Mucosa of gallbladder (tissue), 1 donor: ENCODE data around the gene RBM42. TPM values are rescaled to one million over a fixed set of nuclear protein-coding genes. Genes with fewer than 3 reads are reported as not detected.

Experiments used
- DNase-seq: peaks from one replicate; pipeline ENCODE4 v3.0.0-alpha.2; 2020; ENCODE audit warnings: low spot score
- total RNA-seq: library from RNA; stranded (reverse); gene quantifications from one replicate; pipeline ENCODE4 v1.2.1, GENCODE V29; 2021
- donor health status: DM: no; HTN: no; CAD: no.

Gene RBM42
- total RNA-seq, 1 donor from 2014 or later: 78.3 TPM

DNA sequence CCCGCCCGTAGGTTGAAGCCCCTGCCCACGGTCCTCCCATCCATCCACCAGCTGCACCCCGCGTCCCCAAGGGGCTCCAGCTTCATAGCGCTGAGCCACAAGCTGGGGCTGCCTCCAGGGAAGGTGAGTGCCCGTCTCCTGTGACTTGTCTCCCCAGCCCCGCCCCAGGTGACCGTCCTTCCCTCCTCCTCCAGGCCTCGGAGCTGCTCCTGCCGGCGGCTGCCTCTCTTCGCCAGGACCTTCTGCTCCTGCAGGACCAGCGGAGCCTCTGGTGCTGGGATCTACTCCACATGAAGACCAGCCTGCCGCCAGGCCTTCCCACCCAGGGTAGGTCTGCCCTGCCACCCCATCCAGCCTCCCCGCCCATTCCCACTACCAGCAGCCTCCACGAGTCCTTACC lies 8.8 kb upstream of the RBM42 start:
- DNase-seq: no peak

DNA sequence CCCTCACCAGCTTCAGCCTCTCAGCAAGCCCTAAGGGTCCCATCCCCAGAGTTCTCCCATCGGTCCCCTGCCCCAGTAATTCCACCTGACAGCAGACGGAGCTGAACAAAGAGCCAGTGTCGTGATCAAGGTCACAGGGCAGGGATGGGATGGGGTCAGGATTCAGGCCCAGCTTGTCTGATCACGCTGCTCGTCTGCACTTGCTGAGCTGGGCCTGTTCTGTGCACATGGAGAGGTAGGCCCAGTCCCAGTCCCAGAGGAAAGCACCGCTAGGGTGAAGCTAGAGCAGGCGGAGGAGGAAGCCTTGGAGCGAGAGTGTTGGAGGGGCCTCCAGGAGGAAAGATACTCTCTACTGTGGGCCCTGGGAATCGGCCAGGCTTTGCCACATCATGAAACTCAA lies 7.1 kb upstream of the RBM42 start:
- no peak for DNase-seq

DNA sequence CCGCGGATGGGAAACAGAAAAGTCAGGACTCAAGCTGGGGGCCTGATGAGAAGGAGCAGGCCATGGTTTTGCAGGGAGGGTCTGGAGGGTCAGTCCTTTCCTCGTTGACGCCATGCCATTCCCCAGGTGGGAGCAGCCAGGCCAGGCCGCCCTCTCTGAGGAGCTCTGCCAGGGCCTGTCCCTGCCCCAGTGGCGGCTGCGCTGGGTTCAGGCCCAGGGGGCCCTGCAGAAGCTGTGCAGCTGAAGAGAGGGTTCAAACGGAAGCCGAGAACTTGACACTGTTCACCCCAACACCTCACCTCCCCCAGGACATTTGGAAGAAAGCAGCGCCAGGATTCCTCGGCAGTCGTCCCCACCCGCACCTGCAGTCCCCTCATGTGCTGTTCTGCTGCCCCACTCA lies 6.1 kb upstream of the RBM42 start:
- DNase-seq: no peak

DNA sequence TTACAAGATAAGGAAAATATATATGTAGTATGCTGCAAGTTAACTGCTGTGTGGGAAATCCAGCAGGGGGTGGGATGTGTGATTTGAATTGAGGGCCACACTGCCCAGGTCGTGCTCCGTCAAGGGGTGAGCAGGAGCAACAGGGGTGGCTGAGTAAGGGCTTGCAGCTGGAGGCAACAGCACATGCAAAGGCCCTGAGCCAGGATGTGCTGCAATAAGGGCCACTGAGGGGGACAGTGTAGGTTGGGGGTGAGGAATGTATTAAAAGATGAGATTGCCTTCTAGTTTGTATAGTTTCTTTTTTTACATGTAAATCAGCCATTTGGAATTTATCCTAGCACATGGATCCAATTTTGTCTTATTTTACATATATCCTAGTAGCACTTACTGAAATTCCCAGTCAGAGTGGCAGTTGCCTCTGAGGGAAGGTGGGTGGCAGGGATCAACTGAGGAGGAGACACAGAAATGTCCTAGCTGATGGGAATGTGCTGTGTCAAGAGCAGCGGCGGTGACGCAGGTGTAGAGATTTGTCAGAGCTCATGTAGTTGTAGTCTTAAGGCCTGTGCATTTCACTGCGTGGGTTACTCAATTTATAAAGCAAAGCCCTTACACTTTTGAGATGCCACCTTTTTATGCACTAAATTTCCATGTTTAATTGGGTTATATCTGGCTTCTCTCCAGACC lies 5.4 kb upstream of the RBM42 start:
- no peak for DNase-seq

DNA sequence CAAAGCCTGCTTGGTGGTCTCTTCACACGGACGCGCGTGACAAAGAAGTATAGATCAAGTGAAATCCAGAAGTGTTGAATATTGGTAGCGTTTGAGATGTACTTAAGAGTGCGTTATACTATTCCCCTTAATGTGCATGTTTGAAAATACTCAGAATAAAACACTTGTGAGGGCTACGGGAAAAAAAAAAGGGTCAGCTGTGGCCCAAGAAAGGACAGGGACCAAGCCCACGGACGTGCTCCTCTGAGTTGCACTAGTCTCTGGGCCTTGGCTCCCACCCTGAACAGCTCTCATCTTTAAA lies 622 bp upstream of the RBM42 start:
- no peak for DNase-seq

DNA sequence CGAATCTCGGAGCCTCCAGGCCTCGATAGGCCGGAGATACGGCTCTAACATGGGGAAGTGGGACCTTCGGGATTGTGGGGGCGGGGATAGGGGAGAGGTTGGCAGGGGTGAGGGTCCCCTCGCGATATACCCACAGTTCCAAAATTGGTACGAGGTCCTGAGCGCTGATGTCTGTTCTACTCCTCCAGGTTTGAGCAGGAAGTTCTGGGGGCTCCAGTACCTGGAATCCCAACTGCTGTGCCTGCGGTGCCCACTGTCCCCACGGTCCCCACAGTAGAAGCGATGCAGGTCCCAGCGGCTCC lies 447 bp downstream of the RBM42 start:
- DNase-seq: no peak

DNA sequence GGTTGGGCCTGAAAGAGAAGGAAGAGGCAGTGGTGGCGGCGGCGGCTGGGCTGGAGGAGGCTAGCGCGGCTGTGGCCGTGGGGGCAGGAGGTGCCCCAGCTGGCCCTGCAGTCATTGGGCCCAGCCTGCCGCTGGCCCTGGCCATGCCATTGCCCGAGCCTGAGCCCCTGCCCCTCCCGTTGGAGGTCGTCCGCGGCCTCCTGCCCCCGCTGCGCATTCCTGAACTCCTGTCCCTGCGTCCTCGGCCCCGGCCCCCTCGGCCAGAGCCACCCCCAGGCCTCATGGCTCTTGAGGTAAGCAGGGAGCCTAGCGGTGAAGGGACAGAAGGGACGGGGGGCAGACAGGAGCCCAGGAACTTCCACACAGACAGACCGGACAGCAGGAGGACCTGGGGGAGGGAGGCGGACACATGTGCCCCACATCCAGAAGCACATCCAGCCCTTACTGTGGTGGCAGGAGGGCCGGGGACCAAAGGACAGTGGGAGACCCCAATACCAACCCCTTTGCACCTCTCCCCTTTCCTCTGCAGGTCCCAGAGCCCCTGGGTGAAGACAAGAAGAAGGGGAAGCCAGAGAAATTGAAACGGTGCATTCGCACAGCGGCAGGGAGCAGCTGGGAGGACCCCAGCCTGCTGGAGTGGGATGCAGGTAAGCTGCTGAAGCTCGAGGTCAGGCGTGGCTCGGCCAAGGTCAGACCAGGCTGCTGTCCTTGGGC lies 5.0 kb downstream of the RBM42 start:
- no peak for DNase-seq

DNA sequence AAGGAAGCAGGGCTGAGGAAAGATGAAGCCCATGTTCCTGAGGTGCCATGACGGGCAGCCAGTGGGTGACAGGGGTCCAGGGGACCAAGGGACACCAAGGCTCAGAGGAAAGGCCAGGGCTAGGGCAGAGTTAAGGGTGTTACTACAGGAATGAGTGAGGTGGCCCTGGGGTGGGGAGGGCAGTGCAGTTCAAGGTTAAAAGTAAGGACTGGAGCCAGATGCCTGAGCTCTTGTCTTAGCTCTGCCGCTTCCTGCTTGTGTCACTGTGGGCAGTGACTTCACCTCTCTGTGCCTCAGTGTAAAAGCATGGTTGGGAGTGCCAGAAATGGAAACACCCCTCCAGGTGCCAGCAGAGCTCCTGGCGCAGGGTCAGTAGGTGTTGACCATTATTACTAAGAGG lies 7.8 kb downstream of the RBM42 start:
- DNase-seq: no peak

DNA sequence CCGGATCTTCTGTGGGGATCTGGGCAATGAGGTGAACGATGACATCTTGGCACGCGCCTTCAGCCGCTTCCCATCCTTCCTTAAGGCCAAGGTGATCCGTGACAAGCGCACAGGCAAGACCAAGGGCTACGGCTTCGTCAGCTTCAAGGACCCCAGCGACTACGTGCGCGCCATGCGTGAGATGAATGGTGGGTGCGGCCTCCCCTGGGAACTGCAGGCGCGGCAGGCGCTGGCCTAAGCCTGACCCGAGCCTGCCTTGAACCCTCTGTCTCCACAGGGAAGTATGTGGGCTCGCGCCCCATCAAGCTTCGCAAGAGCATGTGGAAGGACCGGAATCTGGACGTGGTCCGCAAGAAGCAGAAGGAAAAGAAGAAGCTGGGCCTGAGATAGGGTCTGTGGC lies 8.3 kb downstream of the RBM42 start:
- no peak for DNase-seq

DNA sequence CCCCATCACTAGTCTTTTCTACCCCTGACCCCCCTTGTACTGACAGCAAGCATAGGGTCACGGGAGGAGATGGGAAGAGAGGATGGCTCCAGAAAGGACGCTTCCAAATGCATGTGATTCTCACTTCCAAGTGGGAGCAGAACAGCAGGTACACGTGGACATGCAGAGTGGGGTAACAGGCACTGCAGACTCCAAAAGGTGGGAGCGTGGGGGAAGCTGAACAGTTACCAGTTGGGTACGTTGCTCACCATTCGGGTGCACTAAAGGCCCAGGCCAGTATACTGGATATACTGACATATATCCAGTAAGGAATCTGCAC lies 10.4 kb downstream of the RBM42 start:
- DNase-seq: no peak

DNA sequence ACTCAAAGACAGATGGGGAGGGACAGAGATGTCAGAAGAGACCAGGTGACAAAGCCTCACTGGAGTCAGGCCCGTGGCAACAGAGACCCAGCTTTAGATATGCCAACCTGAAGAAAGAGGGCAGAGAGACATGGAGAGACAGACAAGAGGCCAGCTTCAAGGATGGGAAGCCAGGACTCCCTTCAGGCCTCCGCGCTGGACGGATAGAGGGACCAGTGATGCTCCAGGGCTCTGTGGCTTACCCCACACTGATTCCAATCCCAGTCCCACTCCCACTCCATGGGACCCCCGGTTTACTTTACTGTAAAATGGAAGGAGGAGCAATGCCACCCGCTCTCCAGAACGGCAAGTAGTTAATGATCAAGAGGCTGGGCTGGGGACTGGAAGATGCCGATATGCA lies 11.0 kb downstream of the RBM42 start:
- DNase-seq: no peak

DNA sequence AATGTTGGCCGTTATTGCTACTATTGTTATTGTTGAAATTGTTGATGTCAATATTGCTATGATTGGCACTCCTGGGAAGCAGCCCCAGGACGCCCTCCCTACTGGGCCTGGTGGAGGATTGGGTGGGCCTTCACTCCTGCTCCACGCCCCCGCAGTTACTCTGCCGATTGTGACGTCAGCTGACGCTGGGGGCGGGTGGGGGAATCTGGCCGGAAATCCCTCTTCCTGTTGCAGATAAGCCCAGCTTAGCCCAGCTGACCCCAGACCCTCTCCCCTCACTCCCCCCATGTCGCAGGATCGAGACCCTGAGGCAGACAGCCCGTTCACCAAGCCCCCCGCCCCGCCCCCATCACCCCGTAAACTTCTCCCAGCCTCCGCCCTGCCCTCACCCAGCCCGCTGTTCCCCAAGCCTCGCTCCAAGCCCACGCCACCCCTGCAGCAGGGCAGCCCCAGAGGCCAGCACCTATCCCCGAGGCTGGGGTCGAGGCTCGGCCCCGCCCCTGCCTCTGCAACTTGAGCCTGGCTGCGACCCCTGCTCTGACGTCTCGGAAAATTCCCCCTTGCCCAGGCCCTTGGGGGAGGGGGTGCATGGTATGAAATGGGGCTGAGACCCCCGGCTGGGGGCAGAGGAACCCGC lies 12.8 kb downstream of the RBM42 start, which contains the start of gene ETV2:
ETV2 (plus strand) TSS at position 231 of the 637 bp plus-strand sequence. CDS start 716 bp downstream, outside the sequence.
- DNase-seq: peak; percentile 18

DNA sequence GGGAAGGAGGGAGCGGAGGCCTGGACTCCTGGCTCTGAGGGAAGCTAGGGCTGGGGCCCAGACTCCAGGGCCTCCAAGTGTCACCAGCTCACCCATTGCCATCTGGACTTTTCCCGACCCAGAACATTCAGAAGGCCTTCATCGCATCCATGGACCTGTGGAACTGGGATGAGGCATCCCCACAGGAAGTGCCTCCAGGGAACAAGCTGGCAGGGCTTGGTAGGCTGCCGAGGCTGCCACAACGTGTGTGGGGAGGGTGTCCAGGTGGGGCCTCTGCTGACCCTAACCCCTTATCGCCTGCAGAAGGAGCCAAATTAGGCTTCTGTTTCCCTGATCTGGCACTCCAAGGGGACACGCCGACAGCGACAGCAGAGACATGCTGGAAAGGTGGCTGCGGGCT lies 13.5 kb downstream of the RBM42 start:
- DNase-seq: no peak

DNA sequence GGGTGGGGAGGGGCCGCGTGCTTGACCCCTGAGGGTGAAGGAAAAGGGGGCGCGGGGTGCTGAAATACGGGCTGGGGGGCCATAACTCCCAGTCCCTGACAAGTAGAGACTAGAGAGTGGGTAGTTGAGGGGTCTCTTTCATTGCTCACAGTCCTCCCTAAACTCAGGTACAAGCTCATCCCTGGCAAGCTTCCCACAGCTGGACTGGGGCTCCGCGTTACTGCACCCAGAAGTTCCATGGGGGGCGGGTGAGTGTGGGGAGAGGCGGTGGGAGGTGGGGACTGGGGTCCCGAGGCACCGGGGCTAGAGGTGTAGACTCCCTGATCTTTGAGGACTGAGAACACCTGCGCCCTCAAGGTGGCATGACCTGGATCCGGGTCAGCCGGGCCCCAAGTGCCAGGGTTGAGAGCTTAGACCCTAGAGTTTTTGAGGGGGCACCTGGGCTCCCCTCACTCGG lies 14.0 kb downstream of the RBM42 start:
- no peak for DNase-seq

DNA sequence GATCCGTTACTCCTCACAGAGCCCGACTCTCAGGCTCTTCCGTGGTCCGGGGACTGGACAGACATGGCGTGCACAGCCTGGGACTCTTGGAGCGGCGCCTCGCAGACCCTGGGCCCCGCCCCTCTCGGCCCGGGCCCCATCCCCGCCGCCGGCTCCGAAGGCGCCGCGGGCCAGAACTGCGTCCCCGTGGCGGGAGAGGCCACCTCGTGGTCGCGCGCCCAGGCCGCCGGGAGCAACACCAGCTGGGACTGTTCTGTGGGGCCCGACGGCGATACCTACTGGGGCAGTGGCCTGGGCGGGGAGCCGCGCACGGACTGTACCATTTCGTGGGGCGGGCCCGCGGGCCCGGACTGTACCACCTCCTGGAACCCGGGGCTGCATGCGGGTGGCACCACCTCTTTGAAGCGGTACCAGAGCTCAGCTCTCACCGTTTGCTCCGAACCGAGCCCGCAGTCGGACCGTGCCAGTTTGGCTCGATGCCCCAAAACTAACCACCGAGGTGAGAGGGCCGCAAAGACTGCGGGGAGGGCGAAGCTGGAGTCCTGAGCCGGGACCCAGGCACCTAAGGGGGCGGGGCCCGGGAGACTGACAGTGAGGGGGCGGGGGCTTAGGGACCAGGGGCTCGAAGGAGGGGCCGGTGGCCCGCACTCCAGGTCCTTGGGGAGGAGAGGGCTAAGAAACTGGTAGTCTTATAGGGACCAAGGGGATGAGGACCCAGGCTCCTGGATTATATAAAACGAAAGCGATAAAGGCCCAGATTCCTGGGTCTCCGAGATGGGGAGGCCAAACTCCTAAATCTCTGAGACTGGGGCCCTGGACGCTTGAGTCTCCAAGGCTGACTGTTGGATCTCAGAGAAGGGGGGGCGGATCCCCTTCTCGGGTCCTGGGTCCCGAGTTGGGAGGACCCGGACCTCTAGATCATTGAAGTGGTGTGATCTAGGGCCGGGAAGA lies 14.7 kb downstream of the RBM42 start:
- peak; percentile 79 for DNase-seq

DNA sequence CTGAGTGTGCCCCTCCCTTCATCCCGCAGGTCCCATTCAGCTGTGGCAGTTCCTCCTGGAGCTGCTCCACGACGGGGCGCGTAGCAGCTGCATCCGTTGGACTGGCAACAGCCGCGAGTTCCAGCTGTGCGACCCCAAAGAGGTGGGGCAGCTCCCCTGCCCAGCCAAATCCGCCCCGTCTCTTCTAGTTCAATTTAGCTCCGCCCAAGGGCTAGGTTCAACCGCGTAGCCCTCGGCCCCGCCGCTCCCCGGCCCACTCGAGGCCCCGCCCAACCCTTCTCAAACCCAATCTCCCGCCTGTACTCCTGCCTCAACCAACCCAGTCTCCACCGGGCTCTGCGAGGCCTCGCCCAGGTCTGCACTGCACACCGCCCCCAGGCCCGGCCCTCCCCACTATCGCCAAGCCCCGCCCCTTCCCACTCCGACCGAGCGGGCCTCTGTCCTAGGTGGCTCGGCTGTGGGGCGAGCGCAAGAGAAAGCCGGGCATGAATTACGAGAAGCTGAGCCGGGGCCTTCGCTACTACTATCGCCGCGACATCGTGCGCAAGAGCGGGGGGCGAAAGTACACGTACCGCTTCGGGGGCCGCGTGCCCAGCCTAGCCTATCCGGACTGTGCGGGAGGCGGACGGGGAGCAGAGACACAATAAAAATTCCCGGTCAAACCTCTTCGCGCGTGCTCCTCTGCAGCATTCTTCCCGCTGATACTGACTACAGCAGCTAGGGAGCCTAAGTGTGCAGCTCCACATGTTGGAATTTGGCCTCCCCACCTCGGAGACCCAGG lies 15.6 kb downstream of the RBM42 start:
- DNase-seq: peak; percentile 95

DNA sequence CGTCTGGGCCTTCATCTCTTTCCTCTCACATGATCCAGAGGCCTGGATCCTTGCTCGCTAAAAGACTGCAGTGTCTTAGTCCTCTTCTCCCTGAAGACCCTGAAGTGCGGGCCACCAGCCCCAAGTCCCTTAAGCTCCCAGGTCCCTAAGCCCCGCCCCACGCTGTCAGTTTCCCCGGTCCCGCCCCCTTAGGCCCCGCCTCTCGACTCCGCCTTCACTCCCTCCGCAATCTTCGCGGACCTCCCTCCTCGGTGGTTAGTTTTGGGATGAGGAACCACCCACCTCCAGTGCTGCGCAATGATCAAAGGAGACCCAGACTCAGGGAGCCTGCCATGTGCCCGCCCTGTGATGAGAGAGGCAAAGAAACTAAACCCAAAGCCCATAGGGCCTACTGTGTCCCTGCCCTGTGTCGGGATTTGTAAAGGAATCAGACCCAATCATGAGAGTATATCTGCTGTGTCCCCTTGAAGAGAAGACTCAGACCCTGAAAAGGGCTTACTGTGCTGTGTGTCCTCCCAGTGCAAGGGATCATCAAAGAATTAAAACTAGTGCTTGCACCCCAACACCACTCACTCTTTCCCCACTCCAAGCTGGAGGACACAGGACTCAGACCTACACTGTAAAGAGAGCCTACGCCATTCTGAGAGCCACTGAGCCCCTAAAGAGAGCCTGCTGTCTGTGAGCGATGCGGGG lies 16.3 kb downstream of the RBM42 start:
- DNase-seq: peak; percentile 70

DNA sequence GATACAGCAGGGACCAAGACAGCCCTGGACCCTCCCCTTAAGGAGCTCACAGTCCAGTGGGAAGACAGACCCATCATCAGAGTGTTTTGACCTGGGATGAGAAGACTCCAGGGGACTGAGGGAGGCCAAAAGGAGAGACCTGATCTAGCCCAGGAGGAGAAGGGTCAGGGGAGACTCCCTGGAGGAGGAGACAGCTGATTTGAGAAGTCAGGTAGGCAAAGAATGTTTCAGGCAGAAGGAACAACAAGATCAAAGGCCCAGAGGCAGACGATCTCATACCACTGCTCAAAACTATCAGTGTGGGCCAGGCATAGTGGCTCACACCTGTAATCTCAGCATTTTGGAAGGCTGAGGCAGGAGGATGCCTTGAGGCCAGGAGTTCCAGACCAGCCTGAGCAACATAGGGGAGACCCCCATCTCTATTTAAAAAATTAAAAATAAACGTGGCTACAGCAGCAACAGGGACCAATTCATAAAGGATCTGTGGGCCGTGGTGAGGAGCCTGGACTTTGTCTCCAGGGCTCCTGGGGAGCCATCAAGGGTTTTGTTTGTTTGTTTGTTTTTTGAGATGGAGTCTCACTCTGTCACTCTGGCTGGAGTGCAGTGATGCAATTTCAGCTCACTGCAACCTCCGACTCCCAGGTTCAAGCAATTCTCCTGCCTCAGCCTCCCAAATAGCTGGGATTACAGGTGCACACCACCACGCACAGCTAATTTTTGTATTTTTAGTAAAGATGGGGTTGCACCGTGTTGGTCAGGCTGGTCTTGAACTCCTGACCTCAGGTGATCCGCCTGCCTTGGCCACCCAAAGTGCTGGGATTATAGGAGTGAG lies 17.1 kb downstream of the RBM42 start:
- DNase-seq: no peak

DNA sequence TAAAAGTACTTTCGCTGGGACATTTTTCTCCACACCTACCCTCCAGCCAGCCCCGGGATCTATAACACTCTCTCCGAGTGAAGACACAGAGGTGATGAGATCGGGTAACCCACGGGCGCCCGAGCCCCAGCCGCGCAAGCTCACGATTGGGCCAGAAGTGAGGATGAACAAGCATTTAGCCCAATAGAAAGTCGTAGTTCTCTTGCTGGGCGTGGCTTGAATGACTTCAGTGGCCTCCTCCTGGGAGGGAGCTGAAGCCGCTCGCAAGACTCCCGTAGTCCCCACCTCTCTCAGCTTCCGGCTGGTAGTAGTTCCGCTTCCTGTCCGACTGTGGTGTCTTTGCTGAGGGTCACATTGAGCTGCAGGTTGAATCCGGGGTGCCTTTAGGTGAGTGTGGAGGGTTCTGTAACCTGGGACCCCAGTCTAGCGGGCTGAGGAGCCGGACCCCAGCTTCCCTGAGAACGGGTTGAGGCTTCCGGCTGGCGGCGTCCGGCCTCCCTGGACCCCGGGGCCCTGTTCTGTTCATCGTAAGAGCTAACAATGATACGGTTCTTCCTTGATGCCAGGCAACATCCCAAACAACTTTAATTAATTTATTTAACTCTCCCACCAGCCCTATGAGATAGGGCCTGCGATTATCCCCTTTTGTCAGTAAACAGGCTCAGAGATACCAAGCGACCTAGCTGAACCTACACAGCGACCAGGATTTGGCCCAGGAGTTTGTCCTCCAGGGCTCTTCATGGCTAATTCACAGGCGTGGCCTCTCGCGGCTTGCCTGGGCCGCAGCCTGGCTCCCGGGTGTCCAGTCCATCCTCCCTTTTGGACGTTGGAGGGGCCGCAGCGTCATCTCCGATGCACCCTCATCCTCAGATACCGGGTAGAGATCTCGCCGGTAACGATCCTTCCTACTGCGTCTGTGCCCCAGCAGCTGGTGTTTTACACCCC lies 19.5 kb downstream of the RBM42 start, which contains the start of gene COX6B1:
COX6B1 (plus strand) TSS at position 307 of the 945 bp plus-strand sequence. CDS start 2,921 bp downstream, outside the sequence.
- DNase-seq: peak; percentile 96
